NCI-H526 treated with DMSO at 0.1 percent for 48 hours (cell line): Measurements from ENCODE around the gene MAP3K19.
A peak's percentile ranks its signal among the peaks of the same experiment; 100 is the strongest.

Source experiments
- DNase-seq: peaks from one replicate; lab custom pipeline; 2025; lab: John Stamatoyannopoulos, UW

Gene MAP3K19

GRCh38 chr2:134932864-134933526, 114.3 kb downstream of the MAP3K19 start:
- no peak for DNase-seq

GRCh38 chr2:134927195-134927594, 120.1 kb downstream of the MAP3K19 start:
- DNase-seq = no peak

GRCh38 chr2:134926231-134926931, 120.9 kb downstream of the MAP3K19 start:
- DNase-seq = no peak

GRCh38 chr2:134924912-134925311, 122.3 kb downstream of the MAP3K19 start:
- DNase-seq = no peak

- DNase-seq = peak; percentile 15
Observed at GRCh38 chr2:134919341-134920210, 127.7 kb downstream of the MAP3K19 start.

- DNase-seq = peak; percentile 97
Observed at GRCh38 chr2:134918526-134919340, 128.5 kb downstream of the MAP3K19 start, which contains the start of gene CCNT2. CCNT2 (plus strand) TSS chr2:134918822; CDS start chr2:134918855, 33 bp downstream.

GRCh38 chr2:134917888-134918525, 129.2 kb downstream of the MAP3K19 start:
- DNase-seq = peak; percentile 97

- DNase-seq = no peak
Observed at GRCh38 chr2:134917360-134917865, 129.8 kb downstream of the MAP3K19 start.
